SK-N-SH (cell line): ENCODE results near the gene ZBTB17.

ENCODE experiments used
- CHD2 ChIP-seq: fragments of 150-350 bp; IDR thresholded peaks from 2 replicates; pipeline ENCODE4 v1.6.1; 2018; ENCODE audit warnings: low read length; ENCODE audit not compliant: partially characterized antibody
- EP300 ChIP-seq, 2 experiments: IDR thresholded peaks; 2 replicates each; pipeline versions ENCODE4 v1.4.0 to v1.6.1; 2012; ENCODE audit warnings: borderline replicate concordance in 1 of 2, low read depth in 1 of 2, low read length in 1 of 2
- EZH2phosphoT487 ChIP-seq: fragments of 200-600 bp; sonication (generic); IDR thresholded peaks from 2 replicates; pipeline ENCODE4 v1.6.1; 2017; ENCODE audit warnings: low read depth, mixed run types, mild to moderate bottlenecking, antibody characterized with exemption, moderate library complexity, borderline replicate concordance
- GABPA ChIP-seq: IDR thresholded peaks from 2 replicates; pipeline ENCODE4 v1.4.0; 2012; ENCODE audit warnings: low read depth, mild to moderate bottlenecking
- IRF3 ChIP-seq: fragments of 150-350 bp; IDR thresholded peaks from 2 replicates; pipeline ENCODE4 v1.6.1; 2016; ENCODE audit warnings: mild to moderate bottlenecking, low read depth, low read length
- MXI1 ChIP-seq: IDR thresholded peaks from 2 replicates; pipeline ENCODE4 v1.6.1; 2012; ENCODE audit warnings: mild to moderate bottlenecking, low read depth, low read length, improper control_type of control experiment
- POLR2AphosphoS5 ChIP-seq: IDR thresholded peaks from 2 replicates; pipeline ENCODE4 v1.6.1; 2012; ENCODE audit warnings: low read depth, low read length
- RAD21 ChIP-seq: IDR thresholded peaks from 2 replicates; pipeline ENCODE4 v1.6.1; 2012; ENCODE audit warnings: mild to moderate bottlenecking, low read length
- SIN3A ChIP-seq: IDR thresholded peaks from 2 replicates; pipeline ENCODE4 v1.6.1; 2012; ENCODE audit warnings: low read depth, mild to moderate bottlenecking, low read length, moderate library complexity, borderline replicate concordance
- SMC3 ChIP-seq: IDR thresholded peaks from 2 replicates; pipeline ENCODE4 v1.6.1; 2012; ENCODE audit warnings: low read depth, low read length, improper control_type of control experiment
- TF ChIP-seq, protein P1 (sequence below): fragments of 200-600 bp; sonication (generic); IDR thresholded peaks from 2 replicates; pipeline ENCODE4 v1.6.1; 2017; ENCODE audit warnings: antibody characterized with exemption, mild to moderate bottlenecking, moderate library complexity
- TF ChIP-seq, protein P2 (sequence below): IDR thresholded peaks from 2 replicates; pipeline ENCODE4 v1.4.0; 2012; ENCODE audit warnings: low read depth
- TF ChIP-seq, protein P3 (sequence below): IDR thresholded peaks from 2 replicates; pipeline ENCODE4; 2012

GRCh38 chr1:16015960-16016901 lies 40.3 kb upstream of the ZBTB17 start:
- no peak for TF ChIP-seq MXI1
- TF ChIP-seq, protein P1, sequence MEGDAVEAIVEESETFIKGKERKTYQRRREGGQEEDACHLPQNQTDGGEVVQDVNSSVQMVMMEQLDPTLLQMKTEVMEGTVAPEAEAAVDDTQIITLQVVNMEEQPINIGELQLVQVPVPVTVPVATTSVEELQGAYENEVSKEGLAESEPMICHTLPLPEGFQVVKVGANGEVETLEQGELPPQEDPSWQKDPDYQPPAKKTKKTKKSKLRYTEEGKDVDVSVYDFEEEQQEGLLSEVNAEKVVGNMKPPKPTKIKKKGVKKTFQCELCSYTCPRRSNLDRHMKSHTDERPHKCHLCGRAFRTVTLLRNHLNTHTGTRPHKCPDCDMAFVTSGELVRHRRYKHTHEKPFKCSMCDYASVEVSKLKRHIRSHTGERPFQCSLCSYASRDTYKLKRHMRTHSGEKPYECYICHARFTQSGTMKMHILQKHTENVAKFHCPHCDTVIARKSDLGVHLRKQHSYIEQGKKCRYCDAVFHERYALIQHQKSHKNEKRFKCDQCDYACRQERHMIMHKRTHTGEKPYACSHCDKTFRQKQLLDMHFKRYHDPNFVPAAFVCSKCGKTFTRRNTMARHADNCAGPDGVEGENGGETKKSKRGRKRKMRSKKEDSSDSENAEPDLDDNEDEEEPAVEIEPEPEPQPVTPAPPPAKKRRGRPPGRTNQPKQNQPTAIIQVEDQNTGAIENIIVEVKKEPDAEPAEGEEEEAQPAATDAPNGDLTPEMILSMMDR = no peak
- no peak for TF ChIP-seq GABPA
- TF ChIP-seq POLR2AphosphoS5 = no peak
- no peak for TF ChIP-seq EZH2phosphoT487
- no peak for TF ChIP-seq CHD2
- TF ChIP-seq EP300 (IDR thresholded peaks at IDR 0.05; ENCODE audit: borderline replicate concordance in 1 of 2, low read depth in 1 of 2, low read length in 1 of 2) = no peak
- TF ChIP-seq SIN3A = no peak
- no peak for TF ChIP-seq SMC3
- TF ChIP-seq RAD21 = no peak
- TF ChIP-seq, protein P2, sequence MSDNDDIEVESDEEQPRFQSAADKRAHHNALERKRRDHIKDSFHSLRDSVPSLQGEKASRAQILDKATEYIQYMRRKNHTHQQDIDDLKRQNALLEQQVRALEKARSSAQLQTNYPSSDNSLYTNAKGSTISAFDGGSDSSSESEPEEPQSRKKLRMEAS = no peak
- TF ChIP-seq, protein P3, sequence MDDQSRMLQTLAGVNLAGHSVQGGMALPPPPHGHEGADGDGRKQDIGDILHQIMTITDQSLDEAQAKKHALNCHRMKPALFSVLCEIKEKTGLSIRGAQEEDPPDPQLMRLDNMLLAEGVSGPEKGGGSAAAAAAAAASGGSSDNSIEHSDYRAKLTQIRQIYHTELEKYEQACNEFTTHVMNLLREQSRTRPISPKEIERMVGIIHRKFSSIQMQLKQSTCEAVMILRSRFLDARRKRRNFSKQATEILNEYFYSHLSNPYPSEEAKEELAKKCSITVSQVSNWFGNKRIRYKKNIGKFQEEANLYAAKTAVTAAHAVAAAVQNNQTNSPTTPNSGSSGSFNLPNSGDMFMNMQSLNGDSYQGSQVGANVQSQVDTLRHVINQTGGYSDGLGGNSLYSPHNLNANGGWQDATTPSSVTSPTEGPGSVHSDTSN = no peak
- TF ChIP-seq IRF3 = no peak
